HG02763 (cell line): ENCODE data around the gene LILRB3.
"Not testable (repeated sequence)": the region's sequence is repeated elsewhere in the genome, so short reads cannot be mapped to it uniquely, and the experiment has no call there.

Experiments used
- ATAC-seq: cut with Tn5 transposase; IDR thresholded peaks from one replicate; pipeline ENCODE4 v1.9.1; 2021; ENCODE audit warnings: mild to moderate bottlenecking, moderate library complexity; ENCODE audit not compliant: unreplicated experiment

The LILRB3 gene

DNA sequence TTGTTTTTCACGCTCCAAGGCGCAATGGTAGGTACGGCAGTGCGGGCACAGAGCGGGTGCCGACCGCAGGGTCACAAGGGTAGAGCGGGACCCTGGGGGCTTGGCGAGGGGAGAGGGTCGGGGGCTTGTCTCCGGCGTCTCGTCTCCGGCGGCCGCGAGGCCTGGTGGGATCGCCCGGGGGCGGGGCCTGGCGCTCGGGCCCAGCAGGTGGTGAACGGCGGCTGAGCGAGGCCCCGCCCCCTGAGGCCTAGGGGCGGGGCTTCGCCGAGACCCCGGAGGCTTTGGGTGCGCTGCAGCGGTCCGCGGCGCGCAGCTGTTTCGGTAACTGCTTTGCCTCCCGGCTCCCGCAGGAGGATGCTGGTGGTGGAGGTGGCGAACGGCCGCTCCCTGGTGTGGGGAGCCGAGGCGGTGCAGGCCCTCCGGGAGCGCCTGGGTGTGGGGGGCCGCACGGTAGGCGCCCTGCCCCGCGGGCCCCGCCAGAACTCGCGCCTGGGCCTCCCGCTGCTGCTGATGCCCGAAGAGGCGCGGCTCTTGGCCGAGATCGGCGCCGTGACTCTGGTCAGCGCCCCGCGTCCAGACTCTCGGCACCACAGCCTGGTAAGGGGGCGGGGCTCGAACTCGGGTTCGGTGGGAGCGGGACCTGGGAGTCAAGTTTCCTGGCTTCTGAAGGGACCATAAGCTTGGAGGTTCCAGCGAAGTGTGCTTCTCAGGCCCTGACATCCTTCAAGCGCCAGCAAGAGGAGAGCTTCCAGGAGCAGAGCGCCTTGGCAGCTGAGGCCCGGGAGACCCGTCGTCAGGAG lies 31.6 kb downstream of the LILRB3 start, which contains the start of gene TSEN34:
TSS of gene TSEN34 (plus strand) at position 298 of the 800 bp plus-strand sequence. CDS start at position 355, 57 bp downstream.
- peak; percentile 26 for ATAC-seq

DNA sequence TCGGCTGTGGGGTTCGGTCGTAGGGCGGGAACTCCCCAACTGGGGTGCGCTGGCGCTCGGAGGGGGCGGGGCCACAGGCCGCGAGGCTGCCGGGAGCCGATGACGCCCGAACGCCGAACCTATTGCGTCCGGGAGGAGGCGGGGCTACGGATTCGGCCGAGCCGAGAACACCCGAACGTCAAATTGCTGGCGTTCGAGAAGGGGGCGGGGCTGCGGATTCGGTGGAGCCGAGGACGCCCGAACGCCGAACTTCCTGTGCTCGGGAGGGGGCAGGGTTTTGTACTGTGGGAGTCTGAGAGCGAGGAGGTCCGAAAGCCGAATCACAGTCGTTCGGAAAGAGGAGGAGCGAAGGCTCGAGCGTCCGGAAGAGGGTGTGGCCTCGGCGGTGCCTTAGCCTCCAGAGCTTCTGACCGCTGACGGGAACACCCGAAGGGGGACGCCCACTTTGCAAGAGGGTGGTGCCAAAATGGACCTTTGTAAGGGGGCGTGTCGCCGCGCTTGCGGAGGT lies 32.2 kb downstream of the LILRB3 start:
- peak; percentile 43 for ATAC-seq

DNA sequence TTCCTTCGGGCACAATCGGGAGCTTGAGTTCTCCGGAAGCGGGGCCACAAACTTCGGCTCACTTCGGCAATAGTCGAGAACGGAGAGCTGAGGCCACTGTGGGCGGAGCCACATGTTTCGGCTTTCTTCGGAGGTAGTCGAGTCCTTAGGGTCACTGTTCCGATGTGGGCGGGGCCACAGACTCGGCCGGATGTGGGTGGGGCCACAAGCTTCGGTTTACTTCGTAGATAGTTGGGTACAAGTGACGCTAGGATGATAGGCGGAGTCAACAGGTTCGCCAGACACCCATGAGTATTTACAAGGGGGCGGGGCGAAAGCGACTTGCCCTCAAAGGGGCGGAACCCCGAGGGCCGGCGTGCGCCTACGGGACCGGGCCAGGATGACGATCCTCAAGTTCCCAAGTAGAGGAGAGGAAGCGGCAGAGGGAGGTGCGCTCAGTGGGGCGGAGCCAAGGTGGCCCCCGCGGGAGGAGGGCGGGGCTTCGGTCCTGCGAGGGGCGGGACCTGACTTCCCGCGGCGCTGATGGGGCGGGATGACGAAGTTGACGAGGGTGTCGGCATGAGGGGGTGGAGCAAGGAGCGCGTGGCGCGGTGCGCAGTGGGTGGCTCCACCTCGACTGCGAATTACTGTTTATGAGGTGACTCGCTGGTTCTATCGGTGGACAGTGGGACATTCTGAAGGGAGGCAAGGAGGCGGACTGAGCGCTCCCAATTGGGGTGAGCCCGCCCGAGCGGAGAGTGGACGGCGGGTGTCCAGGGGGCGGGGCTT lies 32.9 kb downstream of the LILRB3 start:
- peak; percentile 43 for ATAC-seq

DNA sequence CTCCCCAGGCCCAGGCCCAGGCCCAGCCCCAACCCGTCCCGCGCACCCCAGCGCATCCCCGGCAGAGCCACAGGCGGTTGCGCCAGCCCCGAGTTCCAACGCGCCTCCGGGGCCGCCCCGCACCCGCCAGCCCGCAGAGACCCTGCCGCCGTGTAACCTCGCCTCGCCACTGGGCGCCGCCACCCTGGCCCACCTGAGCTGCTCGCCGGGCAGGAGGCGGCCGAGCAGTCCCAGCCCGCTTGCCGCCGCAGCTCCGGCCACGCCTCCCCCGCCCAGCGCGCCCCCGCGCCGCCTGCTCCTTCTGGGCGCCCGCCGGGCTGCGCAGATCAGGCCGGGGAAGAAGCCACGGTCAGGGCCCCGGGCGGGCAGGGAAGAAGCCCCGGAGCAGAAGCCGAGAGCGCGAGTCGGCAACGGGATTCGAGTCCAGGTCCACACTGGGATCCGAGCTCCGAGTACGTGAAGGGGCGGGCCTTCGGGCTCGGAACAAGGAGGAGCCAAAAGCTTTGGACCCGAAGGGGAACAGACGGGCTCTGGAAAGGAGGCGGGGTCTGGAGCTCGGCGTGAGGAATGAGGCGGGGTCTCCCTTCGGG lies 33.6 kb downstream of the LILRB3 start, which contains the start of gene MBOAT7:
TSS of gene MBOAT7 (minus strand) at position 436 of the 590 bp plus-strand sequence. CDS start 1,072 bp downstream, outside the sequence.
- peak; percentile 19 for ATAC-seq

DNA sequence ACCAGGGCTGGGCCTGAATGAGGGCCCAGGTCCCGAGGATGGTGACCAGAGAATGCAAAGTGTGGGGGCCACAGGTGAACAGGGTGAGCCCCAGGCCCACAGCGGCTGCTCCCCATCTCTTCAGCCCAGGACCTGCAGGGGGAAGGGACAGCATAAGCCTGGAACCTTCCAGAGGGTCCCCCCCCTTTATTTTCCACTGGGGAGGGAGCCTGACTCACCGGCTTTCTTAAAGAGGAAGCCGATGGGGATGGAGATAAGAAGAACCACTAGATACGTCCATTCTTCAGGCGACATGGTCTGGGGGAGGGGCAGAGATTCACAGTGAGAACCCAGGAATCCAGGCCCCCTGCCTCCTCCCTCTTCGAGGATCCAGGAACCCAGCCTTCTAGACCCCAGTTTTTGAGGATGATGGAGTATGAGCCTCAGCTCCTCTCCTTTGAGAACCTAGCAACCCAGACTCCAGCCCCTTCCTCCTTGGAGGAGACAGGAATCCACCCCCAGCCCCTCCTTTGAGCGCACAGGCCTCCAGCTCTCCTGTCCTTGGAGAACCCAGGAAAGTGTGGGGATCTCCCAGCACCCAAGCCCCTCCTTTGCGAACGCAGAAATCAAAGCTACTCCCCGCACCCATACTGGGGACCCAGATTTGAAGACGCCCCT lies 34.5 kb downstream of the LILRB3 start:
- ATAC-seq: no peak

DNA sequence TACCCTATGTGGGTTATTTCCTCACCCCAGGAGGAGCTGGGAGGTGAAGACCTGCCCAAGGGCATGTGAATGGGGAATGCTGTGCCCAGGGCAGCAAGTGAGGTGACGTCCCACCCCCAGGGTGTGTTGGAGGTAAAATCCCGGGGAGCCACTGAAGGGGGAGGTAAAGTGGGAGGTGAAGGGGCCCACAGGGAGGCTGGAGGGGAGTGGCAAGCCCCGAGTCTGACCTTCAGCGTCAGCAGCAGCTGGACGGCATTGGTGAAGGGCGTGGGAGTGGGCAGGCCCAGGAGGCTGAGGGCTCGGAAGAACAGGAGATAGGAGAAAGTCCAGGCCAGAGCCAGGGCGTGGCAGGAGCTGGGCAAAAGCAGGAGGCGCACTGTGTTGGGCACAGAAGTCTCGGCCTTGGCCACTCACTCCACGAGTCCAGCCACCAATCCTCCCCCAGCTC lies 35.8 kb downstream of the LILRB3 start:
- ATAC-seq: no peak

DNA sequence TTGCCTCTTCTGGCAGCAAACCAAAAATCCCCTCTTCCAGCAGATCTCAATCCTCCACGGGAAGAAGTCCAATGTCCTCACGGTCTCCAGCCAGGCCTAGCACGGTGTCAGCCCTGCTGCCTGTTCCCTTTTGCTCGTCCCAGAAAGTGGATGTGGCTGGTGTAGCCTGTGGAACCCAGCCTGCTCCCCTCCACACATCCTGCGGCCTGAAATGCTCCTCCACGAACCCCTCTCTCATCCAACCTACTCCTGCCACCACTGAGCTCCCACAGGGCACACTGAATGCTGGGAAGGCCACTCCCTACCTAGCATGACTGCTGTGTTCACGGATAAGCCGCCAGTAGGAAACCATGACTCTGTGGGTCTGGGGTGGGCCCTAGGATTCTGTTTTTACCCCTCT lies 36.5 kb downstream of the LILRB3 start:
- ATAC-seq: no peak

DNA sequence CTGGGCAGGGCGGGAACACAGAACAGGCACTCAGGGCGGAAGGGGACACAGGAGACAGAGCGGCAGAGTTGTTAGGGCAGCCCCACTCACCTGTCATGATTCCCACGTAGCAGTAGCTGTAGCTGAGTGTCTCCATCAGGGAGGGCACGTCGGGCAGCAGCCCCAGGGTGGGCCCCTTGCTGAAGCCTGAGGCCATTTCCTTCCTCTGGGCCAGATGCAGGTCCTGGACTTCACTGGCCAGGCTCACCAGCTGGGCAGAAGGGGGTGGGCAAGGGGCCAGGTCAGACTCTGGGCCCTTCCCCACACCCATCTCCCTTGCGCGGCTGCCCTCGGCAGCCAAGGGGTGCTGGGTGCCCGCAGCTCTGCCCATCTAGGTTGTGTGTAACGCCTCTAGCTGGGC lies 39.4 kb downstream of the LILRB3 start:
- no peak for ATAC-seq

DNA sequence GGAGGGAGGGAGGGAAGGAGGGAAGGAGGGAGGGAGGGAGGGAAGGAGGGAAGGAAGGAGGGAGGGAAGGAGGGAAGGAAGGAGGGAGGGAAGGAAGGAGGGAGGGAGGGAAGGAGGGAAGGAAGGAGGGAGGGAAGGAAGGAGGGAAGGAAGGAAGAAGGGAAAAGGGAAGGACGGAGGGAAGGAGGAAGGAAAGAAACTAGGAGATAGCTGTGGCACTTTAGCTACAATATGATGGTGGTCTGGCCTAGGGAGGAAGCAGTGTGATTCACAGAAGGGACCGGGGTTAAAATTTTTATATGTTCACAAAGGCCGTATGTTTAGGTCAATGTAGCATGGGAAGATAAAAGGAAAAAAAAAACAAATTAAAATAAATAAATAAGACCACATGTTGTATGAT lies 40.9 kb downstream of the LILRB3 start:
- ATAC-seq: not testable (repeated sequence)

DNA sequence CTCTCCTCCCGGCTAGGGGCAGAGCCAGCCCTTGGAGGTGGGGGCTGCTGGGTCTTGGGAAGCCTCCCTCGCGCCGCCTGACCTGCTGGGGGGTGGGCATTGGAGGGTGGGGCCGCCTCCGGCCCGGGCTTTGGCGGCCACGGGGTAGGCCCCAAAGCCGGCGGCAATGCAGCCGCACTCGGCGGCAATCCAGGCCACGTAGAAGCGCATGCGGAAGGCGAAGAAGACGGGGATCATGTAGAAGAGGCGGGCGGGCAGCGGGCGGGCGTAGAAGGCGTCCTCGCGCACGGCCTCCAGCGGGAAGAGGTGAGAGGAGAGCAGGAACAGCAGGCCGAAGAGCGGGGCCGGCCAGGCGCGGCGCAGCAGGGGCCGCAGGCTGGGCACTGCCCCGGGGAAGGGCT lies 42.1 kb downstream of the LILRB3 start:
- ATAC-seq: no peak

DNA sequence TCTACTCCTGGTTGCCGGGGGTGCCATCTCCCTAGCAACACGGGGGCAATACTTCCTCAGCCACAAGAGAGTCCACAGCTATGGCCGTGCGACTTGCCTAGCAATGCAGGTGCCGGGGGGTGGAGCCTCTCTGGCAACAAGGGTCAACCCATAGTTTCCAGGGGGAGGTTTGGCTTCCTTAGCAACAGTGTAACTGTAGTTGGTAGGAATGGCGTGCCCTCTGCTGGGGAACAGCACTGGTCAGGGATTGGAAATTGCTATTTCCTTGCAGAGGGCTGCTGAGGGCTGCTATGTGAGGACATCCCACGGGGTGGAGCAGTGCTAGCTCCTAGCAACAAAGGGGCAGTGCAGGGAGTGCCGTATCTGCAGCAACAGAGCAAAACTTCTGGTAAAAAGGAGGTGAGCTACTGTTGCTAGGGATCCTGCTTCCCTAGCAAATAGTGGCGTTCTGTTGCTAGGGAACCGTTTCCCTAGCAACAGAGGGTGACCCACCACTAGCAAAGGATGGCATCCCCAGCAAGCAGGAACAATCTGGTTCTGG lies 42.8 kb downstream of the LILRB3 start:
- ATAC-seq: no peak

DNA sequence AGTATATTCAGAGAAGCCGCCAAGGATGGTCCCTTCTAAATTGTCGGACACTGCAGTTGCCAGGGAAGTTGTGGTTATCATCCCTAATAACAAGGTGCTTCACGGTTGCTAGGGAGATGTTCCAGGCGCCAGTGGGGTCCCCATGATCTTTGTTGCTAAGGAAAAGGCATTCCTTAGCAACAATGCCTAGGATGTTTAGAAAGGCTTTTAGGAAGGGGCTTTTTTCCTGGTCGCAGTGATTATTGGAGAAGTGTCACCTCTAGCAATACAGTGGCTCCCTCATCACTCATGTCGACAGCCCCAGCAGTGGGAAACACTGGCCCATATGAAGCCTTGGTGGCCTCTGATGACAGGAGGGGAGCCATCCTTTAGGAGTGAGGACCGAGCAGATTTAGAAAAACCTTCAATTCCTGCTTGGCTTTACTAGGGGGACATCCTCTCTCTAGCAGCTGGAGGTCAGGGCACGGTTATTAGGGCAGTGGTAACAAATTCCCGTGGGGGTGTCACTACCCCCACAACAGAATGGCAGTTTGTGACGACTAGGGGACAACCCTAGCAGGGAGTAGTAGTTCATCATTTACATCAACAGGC lies 43.5 kb downstream of the LILRB3 start:
- no peak for ATAC-seq

DNA sequence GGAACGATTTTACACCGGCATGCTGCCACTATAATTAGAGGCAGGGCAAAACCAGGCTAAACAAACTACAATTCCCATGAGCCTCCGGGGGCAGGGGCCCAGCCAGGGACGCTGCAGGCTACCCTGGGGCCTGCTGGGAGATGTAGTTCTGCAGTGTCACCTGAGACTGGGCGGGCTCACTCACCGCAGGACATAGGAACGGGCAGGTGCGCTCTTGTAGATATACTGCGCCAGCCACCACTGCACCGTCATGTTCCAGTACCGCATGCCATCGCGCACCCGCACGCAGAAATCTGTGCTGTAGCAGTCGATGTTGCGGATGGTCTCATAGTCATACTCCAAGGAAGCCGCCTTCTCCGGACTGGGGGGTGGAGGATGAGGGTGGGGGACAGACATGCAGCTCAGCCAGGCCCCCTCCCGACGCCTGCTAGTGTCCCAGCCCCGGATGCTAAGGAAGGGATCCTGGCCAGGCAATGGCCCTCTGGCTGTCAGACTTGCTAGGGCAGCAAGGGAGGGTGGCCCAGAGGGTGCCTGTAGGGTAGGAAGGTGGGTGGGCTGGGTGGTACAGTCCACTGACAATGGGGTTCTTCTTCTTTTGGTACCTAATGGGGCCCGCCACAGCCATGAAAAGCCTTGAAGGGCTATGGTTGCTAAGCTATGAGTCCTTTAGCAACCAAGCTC lies 44.1 kb downstream of the LILRB3 start:
- ATAC-seq: no peak

DNA sequence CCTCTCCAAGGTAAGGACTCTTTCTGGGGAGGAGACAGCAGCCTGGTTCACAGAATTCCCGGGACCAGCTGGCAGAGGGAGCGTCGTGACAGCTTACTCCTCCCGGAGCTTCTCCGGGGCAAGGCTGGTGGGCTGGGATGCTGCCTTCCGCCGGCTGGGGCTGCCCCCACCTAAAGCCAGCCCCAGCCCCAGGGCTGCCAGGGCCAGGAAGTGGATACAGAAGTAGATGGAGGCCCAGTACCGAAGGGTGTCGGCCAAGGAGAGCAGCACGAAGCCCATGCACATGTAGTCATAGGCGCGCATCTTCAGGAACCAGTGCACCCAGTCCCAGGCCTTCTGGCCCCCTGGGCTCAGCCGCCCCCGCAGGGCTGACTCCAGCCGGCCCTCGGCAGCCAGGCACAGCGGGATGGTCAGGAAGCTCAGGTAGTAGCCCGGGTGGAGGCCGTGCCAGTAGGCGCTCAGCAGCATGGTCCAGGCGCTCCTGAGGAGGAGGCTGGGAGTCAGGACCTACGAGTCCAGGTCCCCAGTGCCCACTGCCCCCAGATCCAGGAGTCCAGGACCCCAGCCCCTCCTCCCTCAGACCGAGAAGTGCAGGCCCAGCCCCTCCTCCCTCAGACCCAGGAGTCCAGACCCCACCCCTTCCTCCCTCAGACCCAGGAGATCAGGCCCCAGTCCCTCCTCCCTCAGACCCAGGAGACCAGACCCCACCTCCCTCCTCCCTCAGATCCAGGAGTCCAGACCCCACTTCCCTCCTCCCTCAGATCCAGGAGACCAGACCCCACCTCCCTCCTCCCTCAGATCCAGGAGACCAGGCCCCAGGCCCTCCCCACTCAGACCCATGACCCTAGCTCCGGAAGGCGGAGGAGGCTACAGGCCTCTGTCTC lies 48.6 kb downstream of the LILRB3 start:
- no peak for ATAC-seq

DNA sequence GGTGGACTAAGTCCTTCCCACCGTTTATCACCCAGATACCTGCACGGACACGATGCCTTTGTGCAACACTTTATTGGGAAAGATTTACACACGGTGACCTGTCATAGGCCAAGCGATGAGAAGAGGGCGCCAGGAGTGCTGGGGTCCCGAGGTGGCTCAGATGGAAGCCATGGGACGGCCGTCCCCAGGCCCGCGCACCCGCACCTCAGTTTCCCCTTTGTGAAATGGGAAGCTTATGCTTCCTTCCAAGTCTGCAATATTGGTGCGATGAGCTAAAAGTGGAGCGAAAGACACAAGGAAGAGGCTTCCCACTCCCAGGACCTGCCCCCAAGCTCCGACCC lies 49.5 kb downstream of the LILRB3 start:
- ATAC-seq: no peak

DNA sequence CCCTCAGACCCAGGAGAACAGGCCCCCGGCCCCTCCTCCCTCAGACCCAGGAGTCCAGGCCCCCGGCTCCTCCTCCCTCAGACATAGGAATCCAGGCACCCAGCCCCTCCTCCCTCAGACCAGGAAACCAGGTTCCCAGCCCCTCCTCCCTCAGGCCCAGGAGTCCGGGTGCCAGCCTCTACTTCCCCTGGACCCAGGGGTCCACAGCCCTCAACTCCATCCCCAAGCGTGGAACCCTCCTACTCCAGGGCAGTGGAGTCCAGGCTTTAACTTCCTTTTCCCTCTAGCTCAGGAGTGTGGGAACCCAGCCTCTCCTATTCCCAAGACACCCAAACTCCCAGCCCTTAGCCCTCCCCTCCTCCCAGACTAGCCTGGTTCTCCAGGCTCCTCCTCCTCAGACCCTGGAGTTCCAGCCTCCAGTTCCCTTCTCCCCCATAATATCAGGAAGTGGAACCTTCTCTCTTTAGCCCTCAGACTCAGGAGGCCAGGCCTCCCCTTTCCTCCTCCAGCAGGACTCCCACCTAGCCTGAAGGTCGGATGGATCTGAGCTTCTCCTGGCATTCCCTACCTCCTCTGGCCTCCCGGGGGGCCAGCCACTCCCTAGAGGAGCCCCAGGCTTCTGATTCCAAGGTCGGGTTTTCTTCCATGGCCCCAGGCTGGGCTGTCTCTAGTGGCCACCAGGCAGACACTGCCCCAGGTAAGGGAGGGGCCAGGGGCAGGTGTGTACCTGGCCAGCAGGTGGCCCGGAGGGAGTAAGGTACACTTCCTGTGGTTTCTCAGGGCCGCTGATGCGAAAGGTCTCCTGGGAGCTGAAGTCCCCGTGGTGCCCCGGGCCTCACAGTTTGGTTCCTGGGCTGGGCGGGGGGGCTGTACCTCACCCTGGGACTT lies 50.1 kb downstream of the LILRB3 start, which contains the start of gene TMC4:
TSS of gene TMC4 (minus strand) at position 690 of the 888 bp plus-strand sequence. CDS start at position 647, 43 bp downstream.
- ATAC-seq: no peak

DNA sequence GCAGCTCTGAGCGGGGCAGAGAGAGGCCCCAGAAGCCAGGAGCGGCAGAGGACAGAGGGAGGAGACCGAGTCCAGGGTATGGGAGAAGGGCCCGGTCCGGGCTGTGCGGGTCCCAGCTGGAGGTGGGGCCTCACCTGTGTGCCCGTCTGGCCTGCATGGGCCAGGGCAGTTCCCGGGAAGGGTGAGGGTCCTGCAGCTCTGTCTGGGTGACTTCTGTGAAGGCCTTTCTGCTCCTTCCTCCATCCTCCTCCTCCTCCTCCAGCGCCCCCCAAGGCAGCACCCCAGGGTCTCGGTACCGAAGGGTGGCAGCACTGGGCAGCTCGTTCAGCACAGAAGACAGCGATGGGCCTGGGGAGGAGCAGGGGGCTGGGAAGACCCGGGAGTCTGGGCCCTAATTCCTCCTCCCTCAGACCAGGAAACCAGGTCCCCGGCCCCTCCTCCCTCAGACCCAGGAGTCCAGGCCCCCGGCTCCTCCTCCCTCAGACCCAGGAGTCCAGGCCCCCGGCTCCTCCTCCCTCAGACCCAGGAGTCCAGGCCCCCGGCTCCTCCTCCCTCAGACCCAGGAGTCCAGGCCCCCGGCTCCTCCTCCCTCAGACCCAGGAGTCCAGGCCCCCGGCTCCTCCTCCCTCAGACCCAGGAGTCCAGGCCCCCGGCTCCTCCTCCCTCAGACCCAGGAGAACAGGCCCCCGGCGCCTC lies 50.9 kb downstream of the LILRB3 start:
- ATAC-seq: not testable (repeated sequence)
